A549 (cell line): ENCODE results near the gene TRIM65. TPM values are rescaled to one million over a fixed set of nuclear protein-coding genes. Genes with fewer than 3 reads are reported as not detected.

Experiments used
- ATAC-seq, 2 experiments: fragments of 200-7000 bp in 1 of 2; fragments of >200 bp in 1 of 2; cut with Nextera tagmentation in 1 of 2; cut with Tn5 transposase in 1 of 2; 3 replicates each; pipeline versions ENCODE4 v1.8.0 to v1.9.1; 2018 to 2020; ENCODE audit warnings: mild to moderate bottlenecking in 1 of 2, moderate library complexity in 1 of 2
- CTCF ChIA-PET: fragments of 300-600 bp; sonication (Branson Sonifier 250); formaldehyde crosslinking; extraction: SDS; loops from one replicate; lab custom pipeline; 2021; ENCODE audit warnings: antibody characterized with exemption, inconsistent platforms; lab: Yijun Ruan, JAX
- POLR2A ChIA-PET: fragments of 350-600 bp; formaldehyde crosslinking; extraction: SDS; loops from one replicate; lab custom pipeline; 2021; ENCODE audit warnings: antibody characterized with exemption, inconsistent platforms; lab: Yijun Ruan, JAX
- DNase-seq, 2 experiments: peaks; one replicate each; pipeline versions ENCODE4 v3.0.0 to v3.0.0-alpha.2; 2011 to 2016; ENCODE audit warnings: low read depth in 1 of 2, low spot score in 1 of 2
- FAIRE-seq: peaks from 2 replicates; lab custom pipeline; 2011; peaks lifted over from hg19 to GRCh38; lab: Jason Lieb, UNC
- H3K27ac ChIP-seq, 2 experiments: fragments of >200 bp; sonication (Bioruptor Twin); formaldehyde crosslinking; 3 replicates each; pipeline ENCODE4 v1.5.1; 2016 to 2017
- H3K4me1 ChIP-seq: fragments of >200 bp; sonication (Bioruptor Twin); formaldehyde crosslinking; 3 replicates; pipeline ENCODE4 v1.6.1; 2016
- H3K4me2 ChIP-seq: fragments of >200 bp; sonication (Bioruptor Twin); formaldehyde crosslinking; 3 replicates; pipeline ENCODE4 v1.6.1; 2016
- H3K4me3 ChIP-seq: fragments of >200 bp; sonication (Bioruptor Twin); formaldehyde crosslinking; 3 replicates; pipeline ENCODE4 v1.5.1; 2016
- H3K9me3 ChIP-seq: fragments of >200 bp; sonication (Bioruptor Twin); formaldehyde crosslinking; 3 replicates; pipeline ENCODE4 v1.6.1; 2016
- BHLHE40 ChIP-seq: IDR thresholded peaks from 2 replicates; pipeline ENCODE4 v1.6.1; 2012; ENCODE audit warnings: low read depth, low read length, inconsistent platforms
- CBX2 ChIP-seq: fragments of 200-600 bp; sonication (generic); IDR thresholded peaks from 2 replicates; pipeline ENCODE4 v1.6.1; 2016; ENCODE audit warnings: low read depth, mild to moderate bottlenecking, borderline replicate concordance
- CBX8 ChIP-seq: fragments of 200-600 bp; sonication (generic); IDR thresholded peaks from 2 replicates; pipeline ENCODE4 v1.6.1; 2016
- CHD2 ChIP-seq: fragments of 150-350 bp; IDR thresholded peaks from 2 replicates; pipeline ENCODE4 v1.6.1; 2014; ENCODE audit warnings: low read length; ENCODE audit not compliant: partially characterized antibody
- EHMT2 ChIP-seq: fragments of 200-600 bp; sonication (generic); IDR thresholded peaks from 2 replicates; pipeline ENCODE4 v1.6.1; 2016; ENCODE audit warnings: antibody characterized with exemption, low read depth, mild to moderate bottlenecking, moderate library complexity
- ESRRA ChIP-seq: fragments of 150-350 bp; IDR thresholded peaks from 2 replicates; pipeline ENCODE4 v1.6.1; 2014; ENCODE audit warnings: mild to moderate bottlenecking, low read length, borderline replicate concordance
- HOXA7 ChIP-seq: fragments of 250-450 bp; sonication (Bioruptor Pico); IDR thresholded peaks from 2 replicates; pipeline ENCODE4 v1.5.0; 2020; ENCODE audit warnings: mild to moderate bottlenecking, moderate library complexity
- HOXB13 ChIP-seq: fragments of 250-450 bp; sonication (Bioruptor Pico); IDR thresholded peaks from 2 replicates; pipeline ENCODE4 v1.5.0; 2020; ENCODE audit warnings: low read depth, mild to moderate bottlenecking, moderate library complexity
- JUNB ChIP-seq: fragments of >200 bp; sonication (Bioruptor Twin); formaldehyde crosslinking; IDR thresholded peaks from 2 replicates; pipeline ENCODE4 v1.6.1; 2016
- MAZ ChIP-seq: fragments of 150-350 bp; IDR thresholded peaks from 2 replicates; pipeline ENCODE4 v1.6.1; 2014; ENCODE audit warnings: antibody characterized with exemption, low read depth, low read length, borderline replicate concordance
- MYC ChIP-seq: IDR thresholded peaks from 2 replicates; pipeline ENCODE4 v1.6.1; 2012; ENCODE audit warnings: mild to moderate bottlenecking, inconsistent platforms, low read length, improper control_type of control experiment, borderline replicate concordance
- RARB ChIP-seq: fragments of 250-450 bp; sonication (Bioruptor Pico); IDR thresholded peaks from 2 replicates; pipeline ENCODE4 v1.8.0; 2021; ENCODE audit warnings: mild to moderate bottlenecking, moderate library complexity
- RFX5 ChIP-seq: fragments of 450-650 bp; IDR thresholded peaks from 2 replicates; pipeline ENCODE4 v1.7.1; 2014; ENCODE audit warnings: antibody characterized with exemption, mild to moderate bottlenecking, moderate library complexity
- RNF2 ChIP-seq: fragments of 200-600 bp; sonication (generic); IDR thresholded peaks from 2 replicates; pipeline ENCODE4 v1.6.1; 2016; ENCODE audit warnings: low read depth, mild to moderate bottlenecking, antibody characterized with exemption, moderate library complexity, borderline replicate concordance
- TFCP2L1 ChIP-seq: fragments of 250-450 bp; sonication (Bioruptor Pico); IDR thresholded peaks from 2 replicates; pipeline ENCODE4 v1.5.0; 2021; ENCODE audit warnings: mild to moderate bottlenecking
- TP53 ChIP-seq: fragments of 250-450 bp; sonication (Bioruptor Pico); IDR thresholded peaks from 2 replicates; pipeline ENCODE4 v1.5.0; 2021; ENCODE audit warnings: mild to moderate bottlenecking, moderate library complexity
- ZC3H11A ChIP-seq: fragments of 450-650 bp; IDR thresholded peaks from 2 replicates; pipeline ENCODE4 v1.6.1; 2014; ENCODE audit warnings: antibody characterized with exemption, mild to moderate bottlenecking
- ZSCAN20 ChIP-seq: fragments of 250-450 bp; sonication (Bioruptor Pico); IDR thresholded peaks from 2 replicates; pipeline ENCODE4 v1.8.0; 2022; ENCODE audit warnings: mild to moderate bottlenecking, moderate library complexity
- WGBS: methylation state at CpG from one replicate; pipeline ENCODE4 v1.1.6; 2017; ENCODE audit errors: missing lambda C conversion rate; 5-methylcytosine and 5-hydroxymethylcytosine counted together
- polyA plus RNA-seq, 4 experiments: library from polyadenylated mRNA; depleted of rRNA in 3 of 4; stranded (reverse); fragments of >200 nt; fragmentation: RNase III in 1 of 4; extraction: RNeasy Plus Mini Kit Qiagen cat#74134 plus additional on column Dnase treatment in 1 of 4; gene quantifications; 2 replicates in 3 of 4; 3 replicates in 1 of 4; pipeline ENCODE4 v1.2.3, GENCODE V29; 2011 to 2017
- TF ChIP-seq, protein P1 (sequence below): fragments of 250-450 bp; sonication (Bioruptor Pico); IDR thresholded peaks from 2 replicates; pipeline ENCODE4 v1.5.0; 2021; ENCODE audit warnings: mild to moderate bottlenecking, moderate library complexity, borderline replicate concordance
- TF ChIP-seq, protein P2 (sequence below): IDR thresholded peaks from 2 replicates; pipeline ENCODE4 v1.6.1; 2012
- TF ChIP-seq, protein P3 (sequence below): IDR thresholded peaks from 2 replicates; pipeline ENCODE4 v1.6.1; 2012; ENCODE audit warnings: low read depth, borderline replicate concordance
- TF ChIP-seq, protein P4 (sequence below): fragments of 200-600 bp; sonication (generic); IDR thresholded peaks from 2 replicates; pipeline ENCODE4 v1.6.1; 2016; ENCODE audit warnings: antibody characterized with exemption, mild to moderate bottlenecking, moderate library complexity
- TF ChIP-seq, protein P5 (sequence below): fragments of 150-350 bp; IDR thresholded peaks from 2 replicates; pipeline ENCODE4 v1.6.1; 2014; ENCODE audit warnings: low read depth, mild to moderate bottlenecking, low read length
- TF ChIP-seq, protein P6 (sequence below): fragments of 450-650 bp; IDR thresholded peaks from 2 replicates; pipeline ENCODE4 v1.6.1; 2014; ENCODE audit warnings: antibody characterized with exemption

TRIM65 gene
- polyA plus RNA-seq, 2 of the 4 experiments (the other 2 are of a cell fraction) = 13.5 to 30.2 TPM

DNA sequence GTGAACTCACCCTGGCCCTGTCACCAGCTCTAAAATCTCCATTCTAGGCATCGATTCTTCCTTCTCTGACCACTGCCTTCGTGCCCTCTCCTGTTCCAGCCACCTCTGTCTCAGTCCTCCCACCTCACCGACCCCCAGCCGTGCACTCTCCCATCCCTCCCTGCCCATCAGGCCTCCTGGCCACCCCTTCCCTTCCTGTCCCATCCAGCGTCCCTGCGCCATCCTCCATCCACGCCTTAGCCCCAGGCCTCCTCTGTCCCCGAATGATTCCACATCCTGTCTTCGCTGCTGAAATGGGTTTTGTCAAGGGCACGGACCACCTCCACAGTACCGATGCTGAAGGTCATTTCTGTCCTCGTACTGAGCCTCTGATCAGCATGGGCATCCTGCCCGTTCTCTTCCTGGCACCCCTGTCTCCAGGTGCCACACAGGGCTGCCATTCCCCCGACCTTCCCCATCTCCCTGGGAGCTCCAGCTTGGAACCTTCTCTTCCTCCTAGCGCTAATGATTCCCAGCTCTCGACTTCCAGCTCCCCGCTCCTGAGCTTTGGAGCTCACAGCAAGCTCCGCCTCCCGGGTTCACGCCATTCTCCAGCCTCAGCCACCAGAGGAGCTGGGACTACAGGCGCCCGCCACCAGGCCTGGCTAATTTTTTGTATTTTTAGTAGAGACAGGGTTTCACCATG is 2.6 kb downstream of the TRIM65 start:
- POLR2A ChIA-PET = interaction anchor here (1.1 to 3.8 kb wide), 3 partner anchors 11 to 39 kb away, joined by 4 to 15 read pairs (median 14); partner anchors contain the start of gene WBP2

DNA sequence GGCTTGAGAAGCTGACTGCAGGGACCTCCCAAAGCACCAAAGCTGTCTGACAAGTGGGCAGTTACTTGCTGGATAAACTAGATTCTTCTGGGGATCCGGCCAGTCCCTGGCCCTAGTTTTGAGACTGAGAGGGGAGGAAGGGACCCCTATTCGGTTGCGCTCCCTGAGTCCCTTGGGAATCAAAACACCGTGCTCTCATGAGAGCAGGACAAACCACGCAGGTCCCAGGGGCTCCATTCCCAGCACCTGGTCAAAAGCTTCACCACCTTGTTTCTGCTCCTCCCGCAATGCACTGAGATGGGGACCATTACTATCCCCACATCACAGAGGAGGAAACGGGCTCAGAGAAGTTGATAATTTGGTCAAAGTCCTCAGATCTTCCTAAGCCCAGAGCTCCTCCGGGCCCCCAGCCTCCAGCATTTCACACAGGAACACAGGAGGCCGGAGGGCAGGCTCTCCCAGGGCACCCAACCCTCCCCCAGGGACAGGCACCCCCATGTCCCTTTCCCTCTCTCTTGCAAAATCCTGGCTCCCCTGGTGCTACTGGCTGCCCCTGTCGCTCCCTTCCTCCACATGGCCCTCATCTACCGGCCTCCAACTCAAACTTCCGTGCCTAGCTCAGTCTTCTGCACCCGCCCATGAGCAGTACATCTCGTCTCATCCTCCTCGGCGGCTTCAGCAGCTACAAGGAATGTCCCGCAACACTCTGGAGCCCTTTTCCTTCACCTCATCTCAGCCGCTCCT is 3.3 kb downstream of the TRIM65 start:
- no peak overlapping the region for H3K4me3 ChIP-seq
- ChIA-PET POLR2A (interaction anchor here (1.1 to 3.8 kb wide), 2 partner anchors 11 to 38 kb away, joined by 4 to 15 read pairs; partner anchors contain the start of gene WBP2), CTCF (interaction anchor here (0.6 to 22.8 kb wide), 12 partner anchors 11 to 138 kb away, joined by 3 to 513 read pairs (median 8); partner anchors contain the start of genes FBF1, GALK1, MRPL38 and TRIM47)
- no peak for DNase-seq
- no peak for ATAC-seq
- no peak overlapping the region for H3K4me2 ChIP-seq
- no peaks in the 10 kb centered on the region for H3K9me3 ChIP-seq
- no peak for FAIRE-seq
- H3K27ac ChIP-seq = no peak overlapping the region
- H3K4me1 ChIP-seq = peaks cover 17% of the 10 kb centered on the region
- 92% methylated on average over 18 of the region's 18 CpGs for WGBS
- TF ChIP-seq, protein P1, sequence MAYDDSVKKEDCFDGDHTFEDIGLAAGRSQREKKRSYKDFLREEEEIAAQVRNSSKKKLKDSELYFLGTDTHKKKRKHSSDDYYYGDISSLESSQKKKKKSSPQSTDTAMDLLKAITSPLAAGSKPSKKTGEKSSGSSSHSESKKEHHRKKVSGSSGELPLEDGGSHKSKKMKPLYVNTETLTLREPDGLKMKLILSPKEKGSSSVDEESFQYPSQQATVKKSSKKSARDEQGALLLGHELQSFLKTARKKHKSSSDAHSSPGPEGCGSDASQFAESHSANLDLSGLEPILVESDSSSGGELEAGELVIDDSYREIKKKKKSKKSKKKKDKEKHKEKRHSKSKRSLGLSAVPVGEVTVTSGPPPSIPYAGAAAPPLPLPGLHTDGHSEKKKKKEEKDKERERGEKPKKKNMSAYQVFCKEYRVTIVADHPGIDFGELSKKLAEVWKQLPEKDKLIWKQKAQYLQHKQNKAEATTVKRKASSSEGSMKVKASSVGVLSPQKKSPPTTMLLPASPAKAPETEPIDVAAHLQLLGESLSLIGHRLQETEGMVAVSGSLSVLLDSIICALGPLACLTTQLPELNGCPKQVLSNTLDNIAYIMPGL (CRISPR knock-in tag) = no peak
- TF ChIP-seq HOXB13 (no peak), TFCP2L1 (CRISPR knock-in tag) (no peak), ZSCAN20 (CRISPR knock-in tag) (no peak), TP53 (no peak), RNF2 (no peak), ZC3H11A (no peak), HOXA7 (no peak)
- TF ChIP-seq, protein P2, sequence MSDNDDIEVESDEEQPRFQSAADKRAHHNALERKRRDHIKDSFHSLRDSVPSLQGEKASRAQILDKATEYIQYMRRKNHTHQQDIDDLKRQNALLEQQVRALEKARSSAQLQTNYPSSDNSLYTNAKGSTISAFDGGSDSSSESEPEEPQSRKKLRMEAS = no peak
- TF ChIP-seq, protein P3, sequence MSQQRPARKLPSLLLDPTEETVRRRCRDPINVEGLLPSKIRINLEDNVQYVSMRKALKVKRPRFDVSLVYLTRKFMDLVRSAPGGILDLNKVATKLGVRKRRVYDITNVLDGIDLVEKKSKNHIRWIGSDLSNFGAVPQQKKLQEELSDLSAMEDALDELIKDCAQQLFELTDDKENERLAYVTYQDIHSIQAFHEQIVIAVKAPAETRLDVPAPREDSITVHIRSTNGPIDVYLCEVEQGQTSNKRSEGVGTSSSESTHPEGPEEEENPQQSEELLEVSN = no peak

More for the DNA sequence above, 2.6 kb downstream of the TRIM65 start:
- no peak for ATAC-seq
- H3K9me3 ChIP-seq = no peaks in the 10 kb centered on the region
- CTCF ChIA-PET = interaction anchor here (0.5 to 22.8 kb wide), 15 partner anchors 10 to 138 kb away, joined by 3 to 513 read pairs (median 8); partner anchors contain the start of genes FBF1, GALK1, MRPL38 and TRIM47
- no peak overlapping the region for H3K27ac ChIP-seq
- no peak for FAIRE-seq
- no peak overlapping the region for H3K4me3 ChIP-seq
- no peak overlapping the region; the same call in 2 of the 3 replicates for H3K4me2 ChIP-seq
- DNase-seq = no peak
- WGBS = 87% methylated on average over 22 of the region's 22 CpGs
- H3K4me1 ChIP-seq = peaks cover 17% of the 10 kb centered on the region
- TF ChIP-seq JUNB (no peak), CBX8 (no peak), BHLHE40 (no peak), ZSCAN20 (CRISPR knock-in tag) (no peak), MAZ (no peak), ZC3H11A (no peak), EHMT2 (no peak), RARB (CRISPR knock-in tag) (no peak), MYC (no peak), RFX5 (no peak), CHD2 (no peak), CBX2 (no peak), ESRRA (no peak)
- TF ChIP-seq, protein P4, sequence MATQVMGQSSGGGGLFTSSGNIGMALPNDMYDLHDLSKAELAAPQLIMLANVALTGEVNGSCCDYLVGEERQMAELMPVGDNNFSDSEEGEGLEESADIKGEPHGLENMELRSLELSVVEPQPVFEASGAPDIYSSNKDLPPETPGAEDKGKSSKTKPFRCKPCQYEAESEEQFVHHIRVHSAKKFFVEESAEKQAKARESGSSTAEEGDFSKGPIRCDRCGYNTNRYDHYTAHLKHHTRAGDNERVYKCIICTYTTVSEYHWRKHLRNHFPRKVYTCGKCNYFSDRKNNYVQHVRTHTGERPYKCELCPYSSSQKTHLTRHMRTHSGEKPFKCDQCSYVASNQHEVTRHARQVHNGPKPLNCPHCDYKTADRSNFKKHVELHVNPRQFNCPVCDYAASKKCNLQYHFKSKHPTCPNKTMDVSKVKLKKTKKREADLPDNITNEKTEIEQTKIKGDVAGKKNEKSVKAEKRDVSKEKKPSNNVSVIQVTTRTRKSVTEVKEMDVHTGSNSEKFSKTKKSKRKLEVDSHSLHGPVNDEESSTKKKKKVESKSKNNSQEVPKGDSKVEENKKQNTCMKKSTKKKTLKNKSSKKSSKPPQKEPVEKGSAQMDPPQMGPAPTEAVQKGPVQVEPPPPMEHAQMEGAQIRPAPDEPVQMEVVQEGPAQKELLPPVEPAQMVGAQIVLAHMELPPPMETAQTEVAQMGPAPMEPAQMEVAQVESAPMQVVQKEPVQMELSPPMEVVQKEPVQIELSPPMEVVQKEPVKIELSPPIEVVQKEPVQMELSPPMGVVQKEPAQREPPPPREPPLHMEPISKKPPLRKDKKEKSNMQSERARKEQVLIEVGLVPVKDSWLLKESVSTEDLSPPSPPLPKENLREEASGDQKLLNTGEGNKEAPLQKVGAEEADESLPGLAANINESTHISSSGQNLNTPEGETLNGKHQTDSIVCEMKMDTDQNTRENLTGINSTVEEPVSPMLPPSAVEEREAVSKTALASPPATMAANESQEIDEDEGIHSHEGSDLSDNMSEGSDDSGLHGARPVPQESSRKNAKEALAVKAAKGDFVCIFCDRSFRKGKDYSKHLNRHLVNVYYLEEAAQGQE = no peak
- TF ChIP-seq, protein P5, sequence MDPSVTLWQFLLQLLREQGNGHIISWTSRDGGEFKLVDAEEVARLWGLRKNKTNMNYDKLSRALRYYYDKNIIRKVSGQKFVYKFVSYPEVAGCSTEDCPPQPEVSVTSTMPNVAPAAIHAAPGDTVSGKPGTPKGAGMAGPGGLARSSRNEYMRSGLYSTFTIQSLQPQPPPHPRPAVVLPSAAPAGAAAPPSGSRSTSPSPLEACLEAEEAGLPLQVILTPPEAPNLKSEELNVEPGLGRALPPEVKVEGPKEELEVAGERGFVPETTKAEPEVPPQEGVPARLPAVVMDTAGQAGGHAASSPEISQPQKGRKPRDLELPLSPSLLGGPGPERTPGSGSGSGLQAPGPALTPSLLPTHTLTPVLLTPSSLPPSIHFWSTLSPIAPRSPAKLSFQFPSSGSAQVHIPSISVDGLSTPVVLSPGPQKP = no peak
- TF ChIP-seq, protein P1 (CRISPR knock-in tag) = no peak
- TF ChIP-seq, protein P6, sequence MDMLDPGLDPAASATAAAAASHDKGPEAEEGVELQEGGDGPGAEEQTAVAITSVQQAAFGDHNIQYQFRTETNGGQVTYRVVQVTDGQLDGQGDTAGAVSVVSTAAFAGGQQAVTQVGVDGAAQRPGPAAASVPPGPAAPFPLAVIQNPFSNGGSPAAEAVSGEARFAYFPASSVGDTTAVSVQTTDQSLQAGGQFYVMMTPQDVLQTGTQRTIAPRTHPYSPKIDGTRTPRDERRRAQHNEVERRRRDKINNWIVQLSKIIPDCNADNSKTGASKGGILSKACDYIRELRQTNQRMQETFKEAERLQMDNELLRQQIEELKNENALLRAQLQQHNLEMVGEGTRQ = no peak
